NB4 (cell line): ENCODE measurements around the gene TNFSF13.

ENCODE experiments used
- DNase-seq: peaks from one replicate; pipeline ENCODE4 v3.0.0; 2010; ENCODE audit warnings: low read depth
- H3K4me3 ChIP-seq: one replicate; pipeline ENCODE4 v1.5.1; 2011; ENCODE audit warnings: mild to moderate bottlenecking, low read depth, low read length, moderate library complexity
- MYC ChIP-seq: IDR thresholded peaks from 2 replicates; pipeline ENCODE4 v1.6.1; 2011; ENCODE audit warnings: low read depth, low read length
- POLR2A ChIP-seq: IDR thresholded peaks from 2 replicates; pipeline ENCODE4 v1.6.1; 2011; ENCODE audit warnings: mild to moderate bottlenecking; ENCODE audit not compliant: insufficient read length; ENCODE audit errors: extremely low read depth
- TF ChIP-seq, protein P1 (sequence below): IDR thresholded peaks from one replicate; pipeline ENCODE4 v1.5.1; 2012; ENCODE audit warnings: low read depth, low read length
- TF ChIP-seq, protein P2 (sequence below): IDR thresholded peaks from 2 replicates; pipeline ENCODE4 v1.6.1; 2011; ENCODE audit warnings: low read depth, low read length

The TNFSF13 gene

GRCh38 chr17:7538891-7539545 lies 19.5 kb upstream of the TNFSF13 start:
- no peak overlapping the region for H3K4me3 ChIP-seq
- no peak for DNase-seq
- TF ChIP-seq MYC (no peak), POLR2A (no peak)
- TF ChIP-seq, protein P1, sequence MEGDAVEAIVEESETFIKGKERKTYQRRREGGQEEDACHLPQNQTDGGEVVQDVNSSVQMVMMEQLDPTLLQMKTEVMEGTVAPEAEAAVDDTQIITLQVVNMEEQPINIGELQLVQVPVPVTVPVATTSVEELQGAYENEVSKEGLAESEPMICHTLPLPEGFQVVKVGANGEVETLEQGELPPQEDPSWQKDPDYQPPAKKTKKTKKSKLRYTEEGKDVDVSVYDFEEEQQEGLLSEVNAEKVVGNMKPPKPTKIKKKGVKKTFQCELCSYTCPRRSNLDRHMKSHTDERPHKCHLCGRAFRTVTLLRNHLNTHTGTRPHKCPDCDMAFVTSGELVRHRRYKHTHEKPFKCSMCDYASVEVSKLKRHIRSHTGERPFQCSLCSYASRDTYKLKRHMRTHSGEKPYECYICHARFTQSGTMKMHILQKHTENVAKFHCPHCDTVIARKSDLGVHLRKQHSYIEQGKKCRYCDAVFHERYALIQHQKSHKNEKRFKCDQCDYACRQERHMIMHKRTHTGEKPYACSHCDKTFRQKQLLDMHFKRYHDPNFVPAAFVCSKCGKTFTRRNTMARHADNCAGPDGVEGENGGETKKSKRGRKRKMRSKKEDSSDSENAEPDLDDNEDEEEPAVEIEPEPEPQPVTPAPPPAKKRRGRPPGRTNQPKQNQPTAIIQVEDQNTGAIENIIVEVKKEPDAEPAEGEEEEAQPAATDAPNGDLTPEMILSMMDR: no peak
- TF ChIP-seq, protein P2, sequence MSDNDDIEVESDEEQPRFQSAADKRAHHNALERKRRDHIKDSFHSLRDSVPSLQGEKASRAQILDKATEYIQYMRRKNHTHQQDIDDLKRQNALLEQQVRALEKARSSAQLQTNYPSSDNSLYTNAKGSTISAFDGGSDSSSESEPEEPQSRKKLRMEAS: no peak

GRCh38 chr17:7541074-7541621 lies 17.4 kb upstream of the TNFSF13 start:
- H3K4me3 ChIP-seq: no peak overlapping the region
- DNase-seq: no peak
- TF ChIP-seq, protein P1: no peak
- TF ChIP-seq POLR2A (no peak), MYC (no peak)
- TF ChIP-seq, protein P2: no peak

- TF ChIP-seq, protein P1: no peak
- TF ChIP-seq, protein P2: no peak
- TF ChIP-seq MYC (no peak), POLR2A (no peak)
- no peak overlapping the region for H3K4me3 ChIP-seq
- DNase-seq: no peak
These were observed 13.6 kb upstream of the TNFSF13 start for GRCh38 chr17:7544911-7545310.

GRCh38 chr17:7548585-7549400 lies 9.8 kb upstream of the TNFSF13 start, which contains the start of gene TNFSF12:
Gene TNFSF12 (plus strand): TSS chr17:7549058. CDS start chr17:7549154, 96 bp downstream.
- DNase-seq: peak; percentile 36
- peak within 1 kb of the TSS; percentile 34 for H3K4me3 ChIP-seq

GRCh38 chr17:7549401-7550055 lies 9.0 kb upstream of the TNFSF13 start:
- H3K4me3 ChIP-seq: no peak overlapping the region

More at GRCh38 chr17:7548585-7549400, 9.8 kb upstream of the TNFSF13 start, which contains the start of gene TNFSF12:
- no peak for TF ChIP-seq POLR2A
- TF ChIP-seq, protein P2: no peak
- TF ChIP-seq MYC: no peak
- TF ChIP-seq, protein P1: no peak

More at GRCh38 chr17:7549401-7550055, 9.0 kb upstream of the TNFSF13 start:
- no peak for DNase-seq
- TF ChIP-seq, protein P2: no peak
- TF ChIP-seq, protein P1: no peak
- no peak for TF ChIP-seq POLR2A
- TF ChIP-seq MYC: no peak
